Breast epithelium (tissue), 4 donors: Measurements from ENCODE around the gene SLC43A1. TPM values are rescaled to one million over a fixed set of nuclear protein-coding genes. Genes with fewer than 3 reads are reported as not detected.

Experiments
- DNase-seq, 2 donors: peaks; one replicate each; pipeline ENCODE4 v3.0.0-alpha.2; 2019; ENCODE audit warnings: low spot score in 2 of 2
- H3K27ac ChIP-seq, 2 donors: fragments of 200-600 bp; sonication (generic) in 1 of 2; one replicate each; pipeline ENCODE4 v1.5.1; 2016 to 2019; ENCODE audit warnings: mild to moderate bottlenecking in 1 of 2
- H3K27me3 ChIP-seq, 2 donors: fragments of 200-600 bp; sonication (generic) in 1 of 2; one replicate each; pipeline versions ENCODE4 v1.5.1 to v1.6.0; 2017 to 2019; ENCODE audit warnings: control low read depth in 1 of 2, mild to moderate bottlenecking in 1 of 2
- H3K36me3 ChIP-seq: fragments of 200-600 bp; one replicate; pipeline ENCODE4 v1.5.1; 2019
- H3K4me1 ChIP-seq, 2 donors: fragments of 200-600 bp; sonication (generic); one replicate each; pipeline ENCODE4 v1.5.1; 2016 to 2019; ENCODE audit warnings: control low read depth in 1 of 2
- H3K4me3 ChIP-seq, 3 donors: fragments of 200-600 bp; sonication (generic); 1 replicate in 2 of 3; 2 replicates in 1 of 3; pipeline ENCODE4 v1.5.1; 2016 to 2019; ENCODE audit warnings: mild to moderate bottlenecking in 3 of 3, moderate library complexity in 2 of 3
- H3K9me3 ChIP-seq, 2 donors: fragments of 200-600 bp; sonication (generic) in 1 of 2; one replicate each; pipeline ENCODE4 v1.5.1; 2016 to 2019; ENCODE audit warnings: control low read depth in 1 of 2
- POLR2A ChIP-seq: fragments of 450-650 bp; IDR thresholded peaks from one replicate; pipeline ENCODE4 v1.6.1; 2016; ENCODE audit warnings: antibody characterized with exemption, mild to moderate bottlenecking, moderate library complexity
- POLR2AphosphoS5 ChIP-seq, 3 donors: sonication (generic); formaldehyde crosslinking; IDR thresholded peaks; one replicate each; pipeline ENCODE4 v1.6.1; 2017; ENCODE audit warnings: antibody characterized with exemption in 3 of 3
- intact Hi-C: fragments of 100-400 bp; cut with DNase I; formaldehyde crosslinking; loops from one replicate; pipeline ENCODE4 v1.15.1; 2023; ENCODE audit warnings: low total_unique reads
- total RNA-seq, 3 donors: library from RNA; depleted of rRNA; stranded (reverse); fragments of >200 nt; gene quantifications; one replicate each; pipeline ENCODE4 v1.1.0, GENCODE V29; 2016
- TF ChIP-seq, protein P1 (sequence below), 3 donors: fragments of 450-650 bp; IDR thresholded peaks; one replicate each; pipeline ENCODE4 v1.5.1; 2016 to 2017; ENCODE audit warnings: antibody characterized with exemption in 3 of 3, mild to moderate bottlenecking in 3 of 3, moderate library complexity in 3 of 3

The SLC43A1 gene
- total RNA-seq, 3 donors from 2014 or later: 12.0 to 23.4 (median 13.4) TPM

DNA sequence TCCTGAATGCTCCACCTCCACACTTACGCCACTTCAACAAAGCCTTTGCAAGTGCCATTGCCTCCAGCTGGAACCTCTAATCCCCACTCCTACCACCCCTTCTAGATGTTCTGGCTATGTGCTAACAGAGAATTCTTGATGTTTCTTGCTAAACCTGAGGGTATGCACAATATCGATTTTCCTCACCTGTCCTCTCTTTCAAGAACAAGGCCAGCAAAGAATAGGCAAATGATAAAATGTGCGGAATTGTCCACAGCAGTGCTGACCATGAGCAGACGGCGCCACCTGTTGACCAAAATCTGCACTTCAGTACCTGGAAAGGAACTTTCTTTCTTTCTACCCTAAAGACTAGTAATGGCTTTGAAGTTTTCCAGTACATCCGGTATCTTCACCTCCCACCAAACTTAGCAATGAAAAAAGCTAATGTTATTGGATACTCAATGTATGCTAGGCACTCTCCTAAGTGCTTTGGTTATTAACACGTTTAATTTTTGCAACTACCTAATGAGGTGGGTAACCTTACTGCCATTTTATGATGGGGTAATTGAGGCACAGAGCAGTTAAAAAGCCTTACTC is 11.6 kb upstream of the SLC43A1 start:
- Histone ChIP-seq H3K4me3 (no peak overlapping the region), H3K27ac (no peak overlapping the region), H3K36me3 (no peaks in the 10 kb centered on the region), H3K9me3 (no peaks in the 10 kb centered on the region), H3K27me3 (no peaks in the 10 kb centered on the region), H3K4me1 (peaks cover 0 to 5% of the 10 kb centered on the region in 2 donors)
- no peak for TF ChIP-seq POLR2AphosphoS5 (IDR thresholded peaks at IDR 0.05)
- no peak for TF ChIP-seq POLR2A
- TF ChIP-seq, protein P1, sequence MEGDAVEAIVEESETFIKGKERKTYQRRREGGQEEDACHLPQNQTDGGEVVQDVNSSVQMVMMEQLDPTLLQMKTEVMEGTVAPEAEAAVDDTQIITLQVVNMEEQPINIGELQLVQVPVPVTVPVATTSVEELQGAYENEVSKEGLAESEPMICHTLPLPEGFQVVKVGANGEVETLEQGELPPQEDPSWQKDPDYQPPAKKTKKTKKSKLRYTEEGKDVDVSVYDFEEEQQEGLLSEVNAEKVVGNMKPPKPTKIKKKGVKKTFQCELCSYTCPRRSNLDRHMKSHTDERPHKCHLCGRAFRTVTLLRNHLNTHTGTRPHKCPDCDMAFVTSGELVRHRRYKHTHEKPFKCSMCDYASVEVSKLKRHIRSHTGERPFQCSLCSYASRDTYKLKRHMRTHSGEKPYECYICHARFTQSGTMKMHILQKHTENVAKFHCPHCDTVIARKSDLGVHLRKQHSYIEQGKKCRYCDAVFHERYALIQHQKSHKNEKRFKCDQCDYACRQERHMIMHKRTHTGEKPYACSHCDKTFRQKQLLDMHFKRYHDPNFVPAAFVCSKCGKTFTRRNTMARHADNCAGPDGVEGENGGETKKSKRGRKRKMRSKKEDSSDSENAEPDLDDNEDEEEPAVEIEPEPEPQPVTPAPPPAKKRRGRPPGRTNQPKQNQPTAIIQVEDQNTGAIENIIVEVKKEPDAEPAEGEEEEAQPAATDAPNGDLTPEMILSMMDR (IDR thresholded peaks at IDR 0.05): peak; percentile 91 to 96 (median 95)
- intact Hi-C loops: loop anchor here (5.0 kb wide), 1 partner anchor 70 kb away; no protein-coding TSS in a partner anchor
- DNase-seq: peak; percentile 56 to 76

DNA sequence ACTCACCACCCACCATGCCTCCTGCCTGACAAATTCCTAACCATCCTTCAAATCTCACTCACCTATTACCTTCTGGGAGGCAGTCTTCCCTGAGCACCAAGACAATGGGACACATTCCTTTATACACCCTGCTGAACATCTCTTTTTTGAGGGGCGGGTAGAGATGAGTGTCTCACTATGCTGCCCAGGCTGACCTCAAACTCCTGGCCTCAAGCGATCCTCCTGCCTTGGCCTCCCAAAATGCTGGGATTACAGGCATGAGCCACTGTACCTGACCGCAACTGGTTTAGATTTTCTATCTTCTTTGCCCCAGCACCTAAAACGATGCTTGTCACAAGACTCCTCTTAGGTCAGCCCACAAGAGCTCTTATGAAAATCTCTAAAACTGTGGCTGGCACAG is 7.9 kb upstream of the SLC43A1 start:
- no peaks in the 10 kb centered on the region for H3K36me3 ChIP-seq
- no peak overlapping the region for H3K4me3 ChIP-seq
- no peaks in the 10 kb centered on the region for H3K27me3 ChIP-seq
- TF ChIP-seq POLR2A (no peak), POLR2AphosphoS5 (IDR thresholded peaks at IDR 0.05) (no peak)
- TF ChIP-seq, protein P1 (IDR thresholded peaks at IDR 0.05): no peak
- intact Hi-C loops: no loop called here
- no peaks in the 10 kb centered on the region for H3K9me3 ChIP-seq
- no peak overlapping the region for H3K27ac ChIP-seq
- H3K4me1 ChIP-seq: no peaks in the 10 kb centered on the region
- DNase-seq: no peak

DNA sequence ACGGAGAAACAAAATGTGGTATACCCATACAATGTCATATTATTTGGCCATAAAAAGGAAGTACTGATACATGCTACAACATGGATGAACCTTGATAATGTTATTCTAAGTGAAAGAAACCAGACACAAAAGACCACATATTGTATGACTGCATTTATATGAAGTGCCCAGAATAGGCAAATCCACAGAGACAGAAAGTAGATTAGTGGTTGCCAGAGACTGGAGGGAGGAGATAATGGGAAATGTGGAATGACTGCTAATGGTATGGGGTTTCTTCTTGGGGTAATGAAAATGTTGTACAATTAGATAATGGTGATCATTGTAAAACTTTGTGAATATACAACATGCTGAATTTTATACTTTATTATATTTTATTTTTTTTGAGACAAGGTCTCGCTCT is 5.6 kb upstream of the SLC43A1 start:
- TF ChIP-seq POLR2AphosphoS5 (IDR thresholded peaks at IDR 0.05) (no peak), POLR2A (no peak)
- TF ChIP-seq, protein P1 (IDR thresholded peaks at IDR 0.05): no peak
- Histone ChIP-seq H3K9me3 (no peaks in the 10 kb centered on the region), H3K27ac (no peak overlapping the region), H3K27me3 (no peaks in the 10 kb centered on the region), H3K36me3 (no peaks in the 10 kb centered on the region), H3K4me1 (no peaks in the 10 kb centered on the region), H3K4me3 (no peak overlapping the region)
- DNase-seq: no peak
- intact Hi-C loops: no loop called here

DNA sequence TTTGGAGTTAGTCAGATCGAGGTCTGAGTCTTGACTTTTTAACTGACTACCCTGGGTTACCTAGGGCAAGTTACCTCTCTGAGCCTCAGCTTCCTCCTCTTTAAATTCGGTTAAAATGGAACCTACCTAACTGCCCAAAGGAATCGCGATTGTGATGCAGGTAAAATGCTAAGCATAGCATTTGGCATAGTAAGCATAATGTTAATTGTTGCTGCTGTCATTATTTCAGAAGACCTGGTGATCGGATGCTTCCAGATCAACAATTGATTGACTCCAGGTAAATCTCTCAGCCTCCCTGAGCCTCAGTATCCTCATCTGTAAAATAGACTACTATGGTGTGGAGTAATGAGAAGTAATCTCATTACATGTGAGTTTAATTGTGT is 550 bp upstream of the SLC43A1 start:
- peak overlapping the region in 1 of 2 donors; percentile 66 for H3K27ac ChIP-seq

More for the DNA sequence above, 550 bp upstream of the SLC43A1 start:
- Histone ChIP-seq H3K36me3 (no peaks in the 10 kb centered on the region), H3K9me3 (no peaks in the 10 kb centered on the region), H3K4me3 (peak overlapping the region; percentile 86 to 92 (median 90)), H3K27me3 (no peaks in the 10 kb centered on the region), H3K4me1 (peaks cover 3 to 8% of the 10 kb centered on the region in 2 donors)
- intact Hi-C loops: no loop called here
- TF ChIP-seq POLR2AphosphoS5 (IDR thresholded peaks at IDR 0.05) (no peak), POLR2A (no peak)
- TF ChIP-seq, protein P1 (IDR thresholded peaks at IDR 0.05): no peak
- no peak for DNase-seq
